ENCODE measurements around the gene IL12B.

The IL12B gene

DNA sequence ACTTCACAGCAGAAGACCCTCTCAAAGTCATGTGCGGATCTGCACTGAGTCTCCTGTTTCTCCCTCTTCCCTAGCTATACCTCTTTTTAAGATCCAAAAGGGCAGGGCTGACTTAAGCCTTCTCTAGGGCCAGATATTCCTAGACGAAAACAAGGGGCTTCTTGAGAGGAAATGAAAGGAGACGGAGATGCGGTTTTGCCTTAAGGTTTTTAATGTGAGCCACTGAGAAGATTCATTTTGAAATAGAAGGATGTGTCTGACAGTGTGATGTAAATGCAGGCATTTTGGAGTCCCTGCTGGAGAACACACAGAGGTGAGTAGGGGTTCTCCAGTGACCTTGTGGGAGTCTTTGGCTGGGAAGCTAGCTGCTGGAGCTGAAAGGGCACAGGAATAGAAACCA is 15.6 kb upstream of the IL12B start:
- H3K4me3 ChIP-seq (ENCODE audit: control insufficient read depth, low read depth, low read length): no peak overlapping the region
- TF ChIP-seq, protein P1, sequence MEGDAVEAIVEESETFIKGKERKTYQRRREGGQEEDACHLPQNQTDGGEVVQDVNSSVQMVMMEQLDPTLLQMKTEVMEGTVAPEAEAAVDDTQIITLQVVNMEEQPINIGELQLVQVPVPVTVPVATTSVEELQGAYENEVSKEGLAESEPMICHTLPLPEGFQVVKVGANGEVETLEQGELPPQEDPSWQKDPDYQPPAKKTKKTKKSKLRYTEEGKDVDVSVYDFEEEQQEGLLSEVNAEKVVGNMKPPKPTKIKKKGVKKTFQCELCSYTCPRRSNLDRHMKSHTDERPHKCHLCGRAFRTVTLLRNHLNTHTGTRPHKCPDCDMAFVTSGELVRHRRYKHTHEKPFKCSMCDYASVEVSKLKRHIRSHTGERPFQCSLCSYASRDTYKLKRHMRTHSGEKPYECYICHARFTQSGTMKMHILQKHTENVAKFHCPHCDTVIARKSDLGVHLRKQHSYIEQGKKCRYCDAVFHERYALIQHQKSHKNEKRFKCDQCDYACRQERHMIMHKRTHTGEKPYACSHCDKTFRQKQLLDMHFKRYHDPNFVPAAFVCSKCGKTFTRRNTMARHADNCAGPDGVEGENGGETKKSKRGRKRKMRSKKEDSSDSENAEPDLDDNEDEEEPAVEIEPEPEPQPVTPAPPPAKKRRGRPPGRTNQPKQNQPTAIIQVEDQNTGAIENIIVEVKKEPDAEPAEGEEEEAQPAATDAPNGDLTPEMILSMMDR (IDR thresholded peaks at IDR 0.05; ENCODE audit: control insufficient read depth, insufficient read depth, low read depth, low read length, missing control alignments): no peak
- no peak for DNase-seq (ENCODE audit: low read depth)

DNA sequence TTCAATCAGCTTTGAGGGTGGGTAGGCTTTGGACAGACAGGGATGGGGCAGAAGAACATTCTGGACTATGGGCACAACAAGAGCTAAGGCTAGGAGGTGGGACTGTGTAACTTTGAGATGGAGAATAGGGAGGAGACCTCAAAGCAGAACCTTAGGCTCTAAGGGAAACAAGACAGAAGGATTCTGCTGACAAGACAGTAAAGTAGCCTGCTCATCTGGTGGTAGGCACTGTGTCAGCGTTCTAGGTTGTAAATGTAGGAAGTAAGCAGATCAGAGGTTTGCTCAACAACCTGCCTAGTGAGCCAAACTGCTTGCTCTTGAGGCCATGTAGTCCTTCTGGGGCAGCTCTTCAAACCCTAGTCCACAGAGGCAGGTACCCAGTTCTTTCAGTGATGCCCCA is 15.0 kb upstream of the IL12B start:
- DNase-seq (ENCODE audit: low read depth): no peak
- H3K4me3 ChIP-seq (ENCODE audit: control insufficient read depth, low read depth, low read length): no peak overlapping the region
- TF ChIP-seq, protein P1 (IDR thresholded peaks at IDR 0.05; ENCODE audit: control insufficient read depth, insufficient read depth, low read depth, low read length, missing control alignments): no peak

DNA sequence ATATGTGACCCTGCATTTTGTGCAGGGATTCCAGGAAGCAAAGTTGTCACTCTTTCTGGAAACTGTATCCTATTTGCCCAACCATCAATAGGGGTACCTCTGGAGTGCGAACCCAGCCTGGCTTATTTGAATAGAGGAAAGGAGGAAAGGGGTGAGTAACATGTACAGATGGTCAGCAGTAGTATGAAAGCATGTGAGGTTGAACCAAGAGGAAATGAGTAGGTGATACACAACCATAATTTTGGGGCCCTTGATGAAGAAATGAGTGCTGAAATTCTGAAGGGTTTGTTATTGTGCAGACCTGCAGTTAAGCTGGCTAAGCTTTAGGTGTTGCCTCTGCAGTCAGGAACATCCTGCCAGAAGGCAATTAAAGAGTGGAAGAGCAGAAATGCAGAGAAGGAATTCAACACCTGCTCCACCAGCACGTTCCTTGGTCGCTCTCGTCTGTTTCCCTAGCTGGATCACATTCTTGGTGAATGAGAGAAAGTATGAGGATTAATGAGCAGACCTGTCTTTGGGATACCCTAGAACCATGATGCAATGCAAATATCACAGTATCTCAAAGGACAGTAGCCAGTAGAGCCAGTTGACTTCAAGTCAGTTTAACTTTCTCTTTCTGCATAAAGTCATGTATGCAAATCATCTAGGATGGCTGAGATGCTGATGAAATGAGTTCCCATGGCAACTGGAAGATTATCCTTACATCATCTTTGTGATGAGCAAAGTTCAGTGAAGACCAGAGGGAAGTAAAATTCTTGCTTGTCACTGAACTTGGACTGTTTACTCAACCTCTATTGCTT is 13.2 kb upstream of the IL12B start:
- TF ChIP-seq, protein P1 (IDR thresholded peaks at IDR 0.05; ENCODE audit: control insufficient read depth, insufficient read depth, low read depth, low read length, missing control alignments): no peak
- DNase-seq (ENCODE audit: low read depth): no peak
- no peak overlapping the region for H3K4me3 ChIP-seq (ENCODE audit: control insufficient read depth, low read depth, low read length)

DNA sequence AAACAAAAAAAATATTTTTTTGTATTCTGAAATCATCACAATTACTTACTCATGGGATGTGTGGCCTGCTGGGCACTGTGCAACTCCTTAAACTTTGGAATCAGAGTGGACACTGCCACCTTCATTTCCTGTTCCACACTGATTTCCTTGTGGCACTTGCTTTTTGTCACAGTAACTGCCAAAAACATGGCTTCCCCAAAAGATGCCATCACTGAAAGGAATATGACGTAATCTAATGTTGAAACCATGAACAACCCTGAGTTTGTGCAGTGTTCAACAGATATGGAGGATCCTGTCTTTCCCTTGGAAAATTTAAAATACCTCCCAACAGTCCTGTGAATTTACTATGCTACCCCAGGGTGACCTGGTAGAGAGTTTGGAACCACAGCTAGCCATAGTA is 12.6 kb upstream of the IL12B start:
- TF ChIP-seq, protein P1 (IDR thresholded peaks at IDR 0.05; ENCODE audit: control insufficient read depth, insufficient read depth, low read depth, low read length, missing control alignments): no peak
- no peak for DNase-seq (ENCODE audit: low read depth)
- H3K4me3 ChIP-seq (ENCODE audit: control insufficient read depth, low read depth, low read length): no peak overlapping the region

DNA sequence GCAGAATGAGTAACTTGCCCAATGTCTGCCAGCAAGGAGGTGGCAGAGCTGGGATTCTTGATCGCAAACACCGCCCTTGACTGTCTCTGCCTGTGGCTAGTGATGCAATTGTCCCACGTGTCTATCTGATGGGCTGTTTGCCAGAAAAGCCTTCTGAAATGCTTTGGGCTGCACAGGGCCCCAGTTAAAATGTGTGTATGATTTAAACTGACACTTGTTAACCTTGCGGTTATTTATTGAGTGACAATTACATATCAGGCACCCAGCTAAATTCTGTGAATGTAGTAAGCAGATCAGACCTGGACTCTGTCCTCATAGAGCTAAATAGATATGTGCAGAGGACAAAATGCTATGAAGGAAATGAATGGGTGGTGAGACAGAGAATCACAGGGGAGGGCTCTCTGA is 11.6 kb upstream of the IL12B start:
- TF ChIP-seq, protein P1 (IDR thresholded peaks at IDR 0.05; ENCODE audit: control insufficient read depth, insufficient read depth, low read depth, low read length, missing control alignments): no peak
- no peak overlapping the region for H3K4me3 ChIP-seq (ENCODE audit: control insufficient read depth, low read depth, low read length)
- DNase-seq (ENCODE audit: low read depth): peak; percentile 78

DNA sequence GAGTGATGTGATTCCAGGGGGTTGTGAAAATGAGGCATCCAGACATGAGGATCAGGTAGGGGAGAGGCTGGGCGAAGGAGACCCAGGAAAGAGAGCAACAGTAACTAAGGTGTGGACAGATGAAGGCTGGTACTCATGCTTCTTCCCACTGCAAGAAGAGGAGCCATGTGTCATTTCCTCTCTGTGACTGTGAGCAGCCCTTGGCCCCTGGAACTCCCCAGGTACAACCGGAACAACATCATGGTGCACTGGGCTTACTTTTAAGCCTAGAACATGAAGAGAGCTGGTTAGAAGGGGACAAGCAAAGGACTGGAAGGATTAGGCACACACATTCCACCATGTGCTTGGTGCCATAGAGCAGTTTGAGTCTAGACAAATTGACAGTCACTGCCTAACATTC is 10.9 kb upstream of the IL12B start:
- no peak for DNase-seq (ENCODE audit: low read depth)
- no peak overlapping the region for H3K4me3 ChIP-seq (ENCODE audit: control insufficient read depth, low read depth, low read length)
- TF ChIP-seq, protein P1 (IDR thresholded peaks at IDR 0.05; ENCODE audit: control insufficient read depth, insufficient read depth, low read depth, low read length, missing control alignments): no peak
